Measurements from ENCODE around the gene TRNAU1AP. TPM values are rescaled to one million over a fixed set of nuclear protein-coding genes. Genes with fewer than 3 reads are reported as not detected.
A peak's percentile ranks its signal among the peaks of the same experiment; 100 is the strongest.

Gene TRNAU1AP
- total and polyA plus RNA-seq, 2 of the 13 experiments (the other 11 are each of a cell fraction or from before 2014, with no cell fraction given), result 29.0 to 42.9 TPM

DNA sequence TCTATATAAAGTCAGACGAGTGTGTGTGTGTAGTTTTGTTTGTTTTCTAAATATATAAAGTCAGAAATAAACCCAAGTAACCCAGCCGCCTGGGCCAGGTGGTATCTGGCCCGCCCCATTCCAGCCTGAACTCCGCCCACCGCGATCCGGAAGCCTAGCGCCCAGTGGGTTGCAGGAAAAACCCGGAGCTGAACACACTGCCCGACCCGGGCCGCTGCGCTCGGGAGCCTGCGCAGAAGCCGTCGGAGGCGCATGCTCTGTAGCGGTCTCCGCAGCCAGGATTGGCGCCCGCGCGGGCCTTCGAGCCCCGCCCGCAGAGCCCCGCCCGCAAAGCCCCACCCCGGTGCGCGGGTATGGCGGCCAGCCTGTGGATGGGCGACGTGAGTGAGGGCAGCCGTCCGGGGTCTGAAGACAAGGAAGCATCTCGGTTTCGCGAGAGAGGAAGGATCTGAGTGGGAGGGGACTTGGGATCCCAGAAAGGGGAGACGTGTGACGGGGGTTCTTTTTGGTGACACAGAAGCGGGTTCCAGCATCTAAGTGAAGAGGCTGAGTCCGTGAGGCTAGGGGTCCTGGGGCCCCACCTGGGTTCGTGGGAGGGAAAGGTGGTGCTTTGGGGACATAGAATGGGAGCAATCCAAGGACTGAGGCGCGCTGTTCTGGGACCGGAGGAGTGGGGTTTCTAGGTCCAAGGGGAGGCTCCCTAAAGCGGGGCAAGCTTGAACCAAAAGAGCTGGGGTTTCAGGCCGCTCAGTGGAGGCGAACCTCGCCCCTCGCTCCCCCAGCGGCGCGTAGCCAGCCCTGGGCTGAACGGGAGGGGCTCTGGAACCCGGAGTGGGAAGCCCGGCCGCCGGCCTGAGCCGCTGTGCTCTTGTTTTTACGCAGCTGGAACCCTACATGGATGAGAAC, at the start of gene TRNAU1AP (continued):
- TF ChIP-seq MIER3 (CRISPR knock-in tag; IDR thresholded peaks at IDR 0.05; ENCODE audit: borderline replicate concordance) (peak; percentile 31; the same call in 1 of the 2 replicates), ZBTB8A (CRISPR knock-in tag; IDR thresholded peaks at IDR 0.05; ENCODE audit: borderline replicate concordance, low read depth) (no peak), TCF7 (IDR thresholded peaks at IDR 0.05; ENCODE audit: low read depth) (no peak), KLF6 (CRISPR knock-in tag; IDR thresholded peaks at IDR 0.05) (peak; percentile 62; the same call in 1 of the 2 replicates), ZBTB42 (CRISPR knock-in tag; IDR thresholded peaks at IDR 0.05) (no peak; the same call in 1 of the 2 replicates), SP4 (CRISPR knock-in tag; IDR thresholded peaks at IDR 0.05) (peak; percentile 81), SOX13 (IDR thresholded peaks at IDR 0.05) (no peak), SOX13 (CRISPR knock-in tag; conservative IDR thresholded peaks at IDR 0.05 in 1 of 2, IDR thresholded peaks at IDR 0.05 in 1 of 2) (no peak), FOXO1 (CRISPR knock-in tag; IDR thresholded peaks at IDR 0.05) (no peak), ZNF326 (CRISPR knock-in tag; IDR thresholded peaks at IDR 0.05; ENCODE audit: borderline replicate concordance) (no peak), HIVEP1 (CRISPR knock-in tag; IDR thresholded peaks at IDR 0.05) (0 out of 2 replicates have a peak, but pooled peaks have one; percentile 29), KAT8 (CRISPR knock-in tag; IDR thresholded peaks at IDR 0.05) (peak; percentile 92), NFATC3 (CRISPR knock-in tag; IDR thresholded peaks at IDR 0.05) (no peak), HDAC2 (CRISPR knock-in tag; IDR thresholded peaks at IDR 0.05) (no peak), PITX1 (CRISPR knock-in tag; IDR thresholded peaks at IDR 0.05) (no peak), KLF11 (CRISPR knock-in tag; IDR thresholded peaks at IDR 0.05) (no peak)
- TF ChIP-seq, protein P1, sequence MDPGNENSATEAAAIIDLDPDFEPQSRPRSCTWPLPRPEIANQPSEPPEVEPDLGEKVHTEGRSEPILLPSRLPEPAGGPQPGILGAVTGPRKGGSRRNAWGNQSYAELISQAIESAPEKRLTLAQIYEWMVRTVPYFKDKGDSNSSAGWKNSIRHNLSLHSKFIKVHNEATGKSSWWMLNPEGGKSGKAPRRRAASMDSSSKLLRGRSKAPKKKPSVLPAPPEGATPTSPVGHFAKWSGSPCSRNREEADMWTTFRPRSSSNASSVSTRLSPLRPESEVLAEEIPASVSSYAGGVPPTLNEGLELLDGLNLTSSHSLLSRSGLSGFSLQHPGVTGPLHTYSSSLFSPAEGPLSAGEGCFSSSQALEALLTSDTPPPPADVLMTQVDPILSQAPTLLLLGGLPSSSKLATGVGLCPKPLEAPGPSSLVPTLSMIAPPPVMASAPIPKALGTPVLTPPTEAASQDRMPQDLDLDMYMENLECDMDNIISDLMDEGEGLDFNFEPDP (CRISPR knock-in tag; conservative IDR thresholded peaks at IDR 0.05), result no peak
- TF ChIP-seq, protein P2, sequence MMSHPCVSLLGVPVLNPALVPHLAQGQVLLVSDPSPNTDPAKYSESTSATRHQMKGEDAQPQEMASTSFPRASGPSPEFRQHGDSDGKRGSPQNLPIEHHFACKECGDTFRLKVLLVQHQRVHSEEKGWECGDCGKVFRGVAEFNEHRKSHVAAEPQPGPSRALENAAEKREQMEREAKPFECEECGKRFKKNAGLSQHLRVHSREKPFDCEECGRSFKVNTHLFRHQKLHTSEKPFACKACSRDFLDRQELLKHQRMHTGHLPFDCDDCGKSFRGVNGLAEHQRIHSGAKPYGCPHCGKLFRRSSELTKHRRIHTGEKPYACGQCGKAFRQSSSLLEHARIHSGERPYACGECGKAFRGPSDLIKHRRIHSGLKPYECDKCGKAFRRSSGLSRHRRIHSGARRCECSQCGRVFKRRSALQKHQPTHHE (CRISPR knock-in tag; IDR thresholded peaks at IDR 0.05; ENCODE audit: borderline replicate concordance), result peak; percentile 83
- TF ChIP-seq, protein P3, sequence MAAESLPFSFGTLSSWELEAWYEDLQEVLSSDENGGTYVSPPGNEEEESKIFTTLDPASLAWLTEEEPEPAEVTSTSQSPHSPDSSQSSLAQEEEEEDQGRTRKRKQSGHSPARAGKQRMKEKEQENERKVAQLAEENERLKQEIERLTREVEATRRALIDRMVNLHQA (CRISPR knock-in tag; IDR thresholded peaks at IDR 0.05), result no peak
- TF ChIP-seq, protein P4, sequence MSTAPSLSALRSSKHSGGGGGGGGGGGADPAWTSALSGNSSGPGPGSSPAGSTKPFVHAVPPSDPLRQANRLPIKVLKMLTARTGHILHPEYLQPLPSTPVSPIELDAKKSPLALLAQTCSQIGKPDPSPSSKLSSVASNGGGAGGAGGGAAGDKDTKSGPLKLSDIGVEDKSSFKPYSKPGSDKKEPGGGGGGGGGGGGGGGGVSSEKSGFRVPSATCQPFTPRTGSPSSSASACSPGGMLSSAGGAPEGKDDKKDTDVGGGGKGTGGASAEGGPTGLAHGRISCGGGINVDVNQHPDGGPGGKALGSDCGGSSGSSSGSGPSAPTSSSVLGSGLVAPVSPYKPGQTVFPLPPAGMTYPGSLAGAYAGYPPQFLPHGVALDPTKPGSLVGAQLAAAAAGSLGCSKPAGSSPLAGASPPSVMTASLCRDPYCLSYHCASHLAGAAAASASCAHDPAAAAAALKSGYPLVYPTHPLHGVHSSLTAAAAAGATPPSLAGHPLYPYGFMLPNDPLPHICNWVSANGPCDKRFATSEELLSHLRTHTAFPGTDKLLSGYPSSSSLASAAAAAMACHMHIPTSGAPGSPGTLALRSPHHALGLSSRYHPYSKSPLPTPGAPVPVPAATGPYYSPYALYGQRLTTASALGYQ (CRISPR knock-in tag; IDR thresholded peaks at IDR 0.05), result peak; percentile 25; the same call in 1 of the 2 replicates
- TF ChIP-seq, protein P5, sequence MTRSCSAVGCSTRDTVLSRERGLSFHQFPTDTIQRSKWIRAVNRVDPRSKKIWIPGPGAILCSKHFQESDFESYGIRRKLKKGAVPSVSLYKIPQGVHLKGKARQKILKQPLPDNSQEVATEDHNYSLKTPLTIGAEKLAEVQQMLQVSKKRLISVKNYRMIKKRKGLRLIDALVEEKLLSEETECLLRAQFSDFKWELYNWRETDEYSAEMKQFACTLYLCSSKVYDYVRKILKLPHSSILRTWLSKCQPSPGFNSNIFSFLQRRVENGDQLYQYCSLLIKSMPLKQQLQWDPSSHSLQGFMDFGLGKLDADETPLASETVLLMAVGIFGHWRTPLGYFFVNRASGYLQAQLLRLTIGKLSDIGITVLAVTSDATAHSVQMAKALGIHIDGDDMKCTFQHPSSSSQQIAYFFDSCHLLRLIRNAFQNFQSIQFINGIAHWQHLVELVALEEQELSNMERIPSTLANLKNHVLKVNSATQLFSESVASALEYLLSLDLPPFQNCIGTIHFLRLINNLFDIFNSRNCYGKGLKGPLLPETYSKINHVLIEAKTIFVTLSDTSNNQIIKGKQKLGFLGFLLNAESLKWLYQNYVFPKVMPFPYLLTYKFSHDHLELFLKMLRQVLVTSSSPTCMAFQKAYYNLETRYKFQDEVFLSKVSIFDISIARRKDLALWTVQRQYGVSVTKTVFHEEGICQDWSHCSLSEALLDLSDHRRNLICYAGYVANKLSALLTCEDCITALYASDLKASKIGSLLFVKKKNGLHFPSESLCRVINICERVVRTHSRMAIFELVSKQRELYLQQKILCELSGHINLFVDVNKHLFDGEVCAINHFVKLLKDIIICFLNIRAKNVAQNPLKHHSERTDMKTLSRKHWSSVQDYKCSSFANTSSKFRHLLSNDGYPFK (CRISPR knock-in tag; IDR thresholded peaks at IDR 0.05; ENCODE audit: borderline replicate concordance), result peak; percentile 58; the same call in 1 of the 2 replicates
